K562 (cell line): ENCODE data around the gene HEATR3. TPM values are rescaled to one million over a fixed set of nuclear protein-coding genes. Genes with fewer than 3 reads are reported as not detected.

ENCODE experiments used
- ATAC-seq: fragments of 200-7000 bp; cut with Tn5 transposase; 3 replicates; pipeline ENCODE4 v1.9.1; 2020; ENCODE audit warnings: moderate library complexity
- BruUV-seq: library from RNA; stranded (reverse); fragments of 400-500 nt; replicated peaks from 2 replicates; lab custom pipeline; 2021; lab: Mats Ljungman, UMichigan
- CTCF ChIA-PET: fragments of 300-600 bp; formaldehyde crosslinking; extraction: SDS; loops from one replicate; lab custom pipeline; 2021; ENCODE audit warnings: low intra/inter-chr PET ratio; lab: Yijun Ruan, JAX
- POLR2A ChIA-PET: fragments of 300-600, 350-650 bp; sonication (Branson Sonifier 250); formaldehyde crosslinking; extraction: SDS; loops from one replicate; lab custom pipeline; 2021; ENCODE audit warnings: antibody characterized with exemption, inconsistent platforms; lab: Yijun Ruan, JAX
- DNase-seq, 4 experiments: peaks; one replicate each; pipeline versions ENCODE4 v3.0.0 to v3.0.0-alpha.2; 2011 to 2018; ENCODE audit warnings: low spot score in 3 of 4, mixed read lengths in 3 of 4; ENCODE audit errors: extremely low read depth in 1 of 4
- FAIRE-seq: peaks from 2 replicates; lab custom pipeline; 2011; peaks lifted over from hg19 to GRCh38; lab: Jason Lieb, UNC
- H2AFZ ChIP-seq: 2 replicates; pipeline ENCODE4 v1.6.0; 2011; ENCODE audit warnings: low read depth, low read length, control low read depth, inconsistent platforms
- H3K27ac ChIP-seq: fragments of 200-600 bp; 3 replicates; pipeline ENCODE4 v1.8.0; 2011; ENCODE audit warnings: low read depth, mild to moderate bottlenecking, control low read depth, inconsistent platforms, low read length, moderate library complexity, mixed read lengths; ENCODE audit errors: extremely low read depth
- H3K27me3 ChIP-seq, 2 experiments: fragments of 300-600 bp in 1 of 2; 2 replicates in 1 of 2; 3 replicates in 1 of 2; pipeline versions ENCODE4 v1.6.0 to v1.8.0; 2011; ENCODE audit warnings: inconsistent platforms in 2 of 2, low read length in 2 of 2, mild to moderate bottlenecking in 1 of 2, mixed read lengths in 1 of 2, moderate library complexity in 1 of 2; ENCODE audit not compliant: control insufficient read depth in 2 of 2, insufficient read depth in 2 of 2
- H3K36me3 ChIP-seq: fragments of 300-600 bp; 3 replicates; pipeline ENCODE4 v1.8.0; 2011; ENCODE audit warnings: mild to moderate bottlenecking, low read length, inconsistent platforms; ENCODE audit not compliant: control insufficient read depth, insufficient read depth
- H3K4me1 ChIP-seq, 2 experiments: fragments of 200-600 bp in 1 of 2; replicated peaks in 1 of 2; 2 replicates in 1 of 2; 3 replicates in 1 of 2; pipeline versions ENCODE4 v1.5.1 to v1.8.0; 2011; ENCODE audit warnings: inconsistent platforms in 2 of 2, low read length in 2 of 2, mild to moderate bottlenecking in 1 of 2, mixed read lengths in 1 of 2, moderate library complexity in 1 of 2; ENCODE audit not compliant: control insufficient read depth in 2 of 2, insufficient read depth in 2 of 2
- H3K4me2 ChIP-seq: 2 replicates; pipeline ENCODE4 v1.6.1; 2011; ENCODE audit warnings: low read length, control low read depth, inconsistent platforms, mixed read lengths; ENCODE audit not compliant: insufficient read depth
- H3K4me3 ChIP-seq: fragments of 200-600 bp; sonication (generic), shearing (Covaris generic); 2 replicates; pipeline ENCODE4 v1.5.1; 2016; ENCODE audit warnings: control low read depth, inconsistent platforms
- H3K79me2 ChIP-seq: fragments of 200-600 bp; 3 replicates; pipeline ENCODE4 v1.8.0; 2011; ENCODE audit warnings: low read length, inconsistent platforms; ENCODE audit not compliant: control insufficient read depth, insufficient read depth
- H3K9ac ChIP-seq, 2 experiments: 2 replicates each; pipeline versions ENCODE4 v1.6.0 to v1.6.1; 2011; ENCODE audit warnings: low read depth in 2 of 2, low read length in 2 of 2, control low read depth in 1 of 2, inconsistent platforms in 1 of 2, mild to moderate bottlenecking in 1 of 2, mixed read lengths in 1 of 2; ENCODE audit not compliant: insufficient read depth in 1 of 2
- H3K9me1 ChIP-seq: one replicate; pipeline ENCODE4 v1.6.0; 2011; ENCODE audit warnings: inconsistent platforms, mild to moderate bottlenecking, low read length, moderate library complexity; ENCODE audit not compliant: control insufficient read depth, insufficient read depth
- H3K9me3 ChIP-seq: replicated peaks from 2 replicates; pipeline ENCODE4 v1.5.1; 2011; ENCODE audit warnings: low read depth, low read length, inconsistent platforms; ENCODE audit not compliant: control insufficient read depth, insufficient read depth
- H4K20me1 ChIP-seq: replicated peaks from 2 replicates; pipeline ENCODE4 v1.6.1; 2011; ENCODE audit warnings: low read length, inconsistent platforms, mixed read lengths; ENCODE audit not compliant: control insufficient read depth, insufficient read depth
- EGR1 ChIP-seq: fragments of 450-650 bp; conservative IDR thresholded peaks from 2 replicates; pipeline ENCODE4 v1.6.1; 2017; ENCODE audit warnings: mild to moderate bottlenecking
- KAT8 ChIP-seq: fragments of 450-650 bp; IDR thresholded peaks from 2 replicates; pipeline ENCODE4 v1.6.1; 2016; ENCODE audit warnings: low read depth, mild to moderate bottlenecking
- PRDM10 ChIP-seq: fragments of 450-650 bp; IDR thresholded peaks from 2 replicates; pipeline ENCODE4 v1.6.1; 2018; ENCODE audit not compliant: partially characterized antibody
- SRSF7 ChIP-seq: fragments of 200-400 bp; formaldehyde crosslinking; optimal IDR thresholded peaks from 2 replicates; pipeline ENCODE3; 2017; ENCODE audit warnings: mild to moderate bottlenecking, low read depth, low read length
- STAT5A ChIP-seq: IDR thresholded peaks from 2 replicates; pipeline ENCODE4 v1.6.1; 2012; ENCODE audit warnings: low read length, inconsistent platforms, borderline replicate concordance
- TCF3 ChIP-seq: sonication (generic); formaldehyde crosslinking; IDR thresholded peaks from 2 replicates; pipeline ENCODE4 v1.4.0; 2020; ENCODE audit warnings: mild to moderate bottlenecking, missing genetic modification reagents
- ZFP36 ChIP-seq: fragments of 150-350 bp; IDR thresholded peaks from 2 replicates; pipeline ENCODE4 v1.6.1; 2018; ENCODE audit warnings: low read length, low read depth; ENCODE audit not compliant: partially characterized antibody
- ZNF354B ChIP-seq: fragments of 250-450 bp; sonication (Bioruptor Pico); IDR thresholded peaks from 2 replicates; pipeline ENCODE4 v1.4.0; 2020
- WGBS: fragments of 100-300 bp; shearing (Covaris generic); methylation state at CpG from one replicate; pipeline ENCODE4 v1.1.6; 2016; ENCODE audit warnings: low coverage, mixed read lengths; ENCODE audit not compliant: insufficient coverage; ENCODE audit errors: missing lambda C conversion rate; 5-methylcytosine and 5-hydroxymethylcytosine counted together
- in situ Hi-C: fragments of 300-500 bp; cut with MboI; formaldehyde crosslinking; loops from 4 replicates; pipeline ENCODE4 v1.15.0; 2018; ENCODE audit warnings: inconsistent platforms, mixed read lengths
- intact Hi-C: fragments of 100-400 bp; cut with micrococcal nuclease; formaldehyde crosslinking; loops from 2 replicates; pipeline ENCODE4 v1.14.2; 2022
- polyA plus RNA-seq, 8 experiments: library from polyadenylated mRNA; depleted of rRNA in 4 of 8; stranded (reverse) in 5 of 8; unstranded in 3 of 8; fragments of >200 nt; fragmentation: Nextera tagmentation in 2 of 8; fragmentation: Illumina TruSeq in 1 of 8; extraction: Ambion mirVana in 2 of 8; extraction: Trizol in 1 of 8; gene quantifications; 2 replicates each; pipeline versions ENCODE4 v1.2.1 to v1.2.3, GENCODE V29; 2011 to 2014; ENCODE audit warnings: inconsistent platforms in 1 of 8, missing spikeins in 1 of 8
- total RNA-seq, 7 experiments: library from RNA; depleted of rRNA in 6 of 7; stranded (reverse); fragments of >200 nt in 6 of 7; fragmentation: Illumina TruSeq in 2 of 7; extraction: Trizol in 2 of 7; gene quantifications; 2 replicates each; pipeline versions ENCODE4 v1.2.1 to v1.2.3, GENCODE V29; 2011 to 2021; ENCODE audit warnings: low replicate concordance in 1 of 7

Gene HEATR3
- total and polyA plus RNA-seq, 9 of the 15 experiments (the other 6 are each of a cell fraction or from before 2014, with no cell fraction given) = 1.7 to 30.2 (median 18.8) TPM

- Histone ChIP-seq H3K9ac (no peak overlapping the region), H3K4me1 (no peaks in the 10 kb centered on the region), H3K9me1 (no peaks in the 10 kb centered on the region), H3K36me3 (no peaks in the 10 kb centered on the region), H3K4me2 (no peak overlapping the region), H3K79me2 (no peaks in the 10 kb centered on the region), H2AFZ (no peak overlapping the region), H4K20me1 (no peaks in the 10 kb centered on the region), H3K27me3 (peaks cover 12 to 15% of the 10 kb centered on the region in 2 experiments), H3K9me3 (no peaks in the 10 kb centered on the region), H3K4me3 (no peak overlapping the region), H3K27ac (no peak overlapping the region)
- FAIRE-seq (no peak), DNase-seq (no peak), ATAC-seq (no peak)
- ChIA-PET CTCF (no interaction called here), POLR2A (no interaction called here)
- in situ Hi-C loops (no loop called here), intact Hi-C loops (loop anchor here (5.0 kb wide), 1 partner anchor 75 kb away; no protein-coding TSS in a partner anchor)
- 8% methylated on average over 3 of the region's 3 CpGs for whole genome bisulfite sequencing
- TF ChIP-seq PRDM10 (peak; percentile 81), EGR1 (no peak), SRSF7 (no peak), KAT8 (no peak), TCF3 (CRISPR knock-in tag) (no peak), ZNF354B (CRISPR knock-in tag) (no peak), STAT5A (no peak), ZFP36 (no peak)
- no TSS peak for BruUV-seq
Observed at GRCh38 chr16:50137268-50137667, 71.5 kb downstream of the HEATR3 start.
